Mesendoderm (in vitro differentiated cells): ENCODE measurements around the gene KLC3.
A peak's percentile ranks its signal among the peaks of the same experiment; 100 is the strongest.

Experiments
- DNase-seq: peaks from one replicate; pipeline ENCODE4 v3.0.0; 2013
- H2AK5ac ChIP-seq: 2 replicates; pipeline ENCODE4 v1.6.1; 2013; ENCODE audit warnings: low read length, inconsistent platforms
- H2BK120ac ChIP-seq: 2 replicates; pipeline ENCODE4 v1.6.1; 2013; ENCODE audit warnings: low read depth, mild to moderate bottlenecking, low read length, moderate library complexity, mixed read lengths
- H2BK15ac ChIP-seq: replicated peaks from 2 replicates; pipeline ENCODE4 v1.6.1; 2013; ENCODE audit warnings: low read depth, mild to moderate bottlenecking, moderate library complexity
- H2BK5ac ChIP-seq: 2 replicates; pipeline ENCODE4 v1.6.1; 2013; ENCODE audit warnings: low read length, inconsistent platforms
- H3K18ac ChIP-seq: 2 replicates; pipeline ENCODE4 v1.6.1; 2013; ENCODE audit warnings: mild to moderate bottlenecking, low read length, mixed read lengths
- H3K23ac ChIP-seq: one replicate; pipeline ENCODE4 v1.6.1; 2013; ENCODE audit warnings: low read length
- H3K27ac ChIP-seq: 2 replicates; pipeline ENCODE4 v1.5.1; 2013; ENCODE audit warnings: low read depth, mild to moderate bottlenecking, inconsistent platforms, low read length, moderate library complexity
- H3K27me3 ChIP-seq: 2 replicates; pipeline ENCODE4 v1.6.1; 2013; ENCODE audit warnings: low read length, control low read depth, mild to moderate bottlenecking, inconsistent platforms; ENCODE audit not compliant: insufficient read depth, poor library complexity
- H3K36me3 ChIP-seq: 2 replicates; pipeline ENCODE4 v1.6.1; 2013; ENCODE audit warnings: low read length, inconsistent platforms; ENCODE audit not compliant: control insufficient read depth, insufficient read depth
- H3K4ac ChIP-seq: one replicate; pipeline ENCODE4 v1.6.1; 2013; ENCODE audit warnings: low read depth, mild to moderate bottlenecking, low read length, moderate library complexity
- H3K4me1 ChIP-seq: 2 replicates; pipeline ENCODE4 v1.6.1; 2013; ENCODE audit warnings: low read depth, low read length, inconsistent platforms; ENCODE audit not compliant: control insufficient read depth
- H3K4me2 ChIP-seq: 2 replicates; pipeline ENCODE4 v1.6.1; 2013; ENCODE audit warnings: low read length
- H3K4me3 ChIP-seq: 2 replicates; pipeline ENCODE4 v1.5.1; 2013; ENCODE audit warnings: mild to moderate bottlenecking, low read length
- H3K56ac ChIP-seq: one replicate; pipeline ENCODE4 v1.6.1; 2013; ENCODE audit warnings: low read length
- H3K79me1 ChIP-seq: 2 replicates; pipeline ENCODE4 v1.6.1; 2013; ENCODE audit warnings: low read length, inconsistent platforms
- H3K79me2 ChIP-seq: 2 replicates; pipeline ENCODE4 v1.6.1; 2013; ENCODE audit warnings: mild to moderate bottlenecking, low read length; ENCODE audit not compliant: control insufficient read depth, insufficient read depth
- H3K9ac ChIP-seq: 2 replicates; pipeline ENCODE4 v1.6.1; 2013; ENCODE audit warnings: low read length, inconsistent platforms
- H4K5ac ChIP-seq: one replicate; pipeline ENCODE4 v1.6.1; 2013; ENCODE audit warnings: low read length
- H4K8ac ChIP-seq: one replicate; pipeline ENCODE4 v1.6.1; 2013; ENCODE audit warnings: low read depth, mild to moderate bottlenecking, control low read depth, low read length, moderate library complexity
- WGBS: extraction: QIAGEN DNeasy Blood & Tissue Kit; methylation state at CpG from one replicate; pipeline ENCODE4 v1.1.7; 2013; ENCODE audit warnings: low lambda C conversion rate, missing lambda C conversion rate; ENCODE audit not compliant: insufficient coverage; ENCODE audit errors: extremely low coverage; 5-methylcytosine and 5-hydroxymethylcytosine counted together

The KLC3 gene

DNA sequence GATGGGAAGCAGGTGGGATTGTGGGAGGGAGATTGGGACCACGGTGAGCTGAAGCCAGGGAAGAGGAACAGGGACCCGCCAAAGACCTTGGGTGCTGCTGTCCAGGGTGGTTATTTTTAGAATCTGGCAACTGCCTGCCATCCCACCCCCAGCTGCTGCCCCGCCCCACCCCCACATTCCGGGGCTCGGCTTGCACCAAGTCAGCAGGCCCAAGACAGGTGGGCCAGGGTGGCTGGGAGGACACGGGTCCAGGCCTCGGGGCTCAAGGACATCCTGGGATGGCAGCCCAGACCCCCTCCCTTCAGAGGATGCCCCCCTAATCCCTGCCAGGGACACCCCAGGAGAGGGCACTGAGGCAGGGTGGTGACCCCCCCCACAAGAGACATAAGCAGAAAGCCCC lies 18.7 kb upstream of the KLC3 start:
- peaks cover 3% of the 10 kb centered on the region for H3K4me1 ChIP-seq
- no peak overlapping the region for H3K18ac ChIP-seq
- H3K9ac ChIP-seq = no peak overlapping the region
- no peak overlapping the region for H4K8ac ChIP-seq
- H2BK15ac ChIP-seq = no peak overlapping the region
- WGBS = no CpG with 5 or more reads among the region's 7 CpGs
- H3K36me3 ChIP-seq = no peaks in the 10 kb centered on the region
- no peak overlapping the region for H3K56ac ChIP-seq
- no peak overlapping the region for H4K5ac ChIP-seq
- no peaks in the 10 kb centered on the region for H3K27me3 ChIP-seq
- H3K4me2 ChIP-seq = no peak overlapping the region
- no peaks in the 10 kb centered on the region for H3K79me2 ChIP-seq
- no peak overlapping the region for H3K23ac ChIP-seq
- no peak overlapping the region for H3K27ac ChIP-seq
- no peak overlapping the region for H2AK5ac ChIP-seq
- no peaks in the 10 kb centered on the region for H3K79me1 ChIP-seq
- no peak overlapping the region for H3K4ac ChIP-seq
- no peak for DNase-seq
- H3K4me3 ChIP-seq = no peak overlapping the region
- H2BK120ac ChIP-seq = no peak overlapping the region
- H2BK5ac ChIP-seq = no peak overlapping the region

DNA sequence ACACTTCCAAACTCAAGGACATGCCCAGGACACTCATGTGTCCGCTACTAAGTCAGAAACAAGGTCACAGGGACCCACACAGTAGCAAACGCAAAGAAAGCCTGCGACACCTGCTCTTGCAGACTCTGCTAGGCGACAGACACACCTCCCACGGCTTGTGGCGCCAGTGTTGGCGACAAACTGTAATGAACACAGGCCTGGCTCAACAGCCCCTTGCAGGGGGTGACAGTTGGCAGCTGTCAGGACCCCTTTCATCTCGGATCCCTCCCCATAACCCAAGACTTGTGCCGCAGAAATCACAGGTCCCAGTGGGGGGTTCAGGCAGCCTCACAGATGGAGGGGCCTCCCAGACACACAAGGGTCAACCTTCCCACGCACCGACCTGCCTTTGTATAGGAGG lies 18.2 kb upstream of the KLC3 start:
- no peaks in the 10 kb centered on the region for H3K79me1 ChIP-seq
- no peaks in the 10 kb centered on the region for H3K27me3 ChIP-seq
- no peak overlapping the region for H2AK5ac ChIP-seq
- WGBS = no CpG with 5 or more reads among the region's 11 CpGs
- peaks cover 3% of the 10 kb centered on the region for H3K4me1 ChIP-seq
- no peak overlapping the region for H3K23ac ChIP-seq
- H3K36me3 ChIP-seq = no peaks in the 10 kb centered on the region
- H3K4me2 ChIP-seq = no peak overlapping the region
- no peak overlapping the region for H4K5ac ChIP-seq
- no peak overlapping the region for H3K56ac ChIP-seq
- H2BK120ac ChIP-seq = no peak overlapping the region
- H3K9ac ChIP-seq = no peak overlapping the region
- no peak overlapping the region for H2BK15ac ChIP-seq
- H3K4ac ChIP-seq = no peak overlapping the region
- H3K79me2 ChIP-seq = no peaks in the 10 kb centered on the region
- no peak overlapping the region for H2BK5ac ChIP-seq
- DNase-seq = peak; percentile 78
- H3K27ac ChIP-seq = no peak overlapping the region
- no peak overlapping the region for H3K4me3 ChIP-seq
- H3K18ac ChIP-seq = no peak overlapping the region
- no peak overlapping the region for H4K8ac ChIP-seq

DNA sequence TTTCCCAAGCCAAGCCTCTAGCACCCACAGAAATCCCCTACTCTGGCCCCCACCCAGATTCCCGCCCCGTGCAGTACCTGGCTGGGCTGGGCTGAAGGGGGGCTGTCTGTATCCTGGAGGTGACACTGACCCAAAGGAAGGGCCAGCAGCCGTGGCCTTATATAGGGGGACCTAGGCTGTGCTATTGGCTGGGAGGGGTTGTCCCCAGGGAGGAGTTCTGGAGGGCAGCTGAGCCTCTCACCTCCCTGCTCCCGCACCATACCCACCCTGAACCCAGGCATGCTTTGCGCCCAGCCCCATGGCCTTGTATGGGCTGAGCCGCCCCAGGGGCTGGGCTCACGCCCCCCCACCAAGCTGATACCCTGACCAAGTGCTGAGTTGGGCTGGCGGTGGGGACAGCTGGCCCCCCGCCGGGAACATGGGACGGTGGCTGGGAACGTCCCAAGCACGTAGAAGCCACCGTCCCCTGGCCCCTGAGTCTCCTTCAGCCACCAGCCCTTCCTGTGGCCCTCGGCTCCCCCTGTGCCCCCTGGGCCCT lies 17.7 kb upstream of the KLC3 start, which contains the start of gene CKM:
Gene CKM, minus strand, starts transcription at position 132 of the 538 bp plus-strand sequence. CDS start 3,162 bp downstream, outside the sequence.
- Histone ChIP-seq H3K56ac (peak within 1 kb of the TSS; percentile 76), H2AK5ac (no peak within 1 kb of the TSS), H3K4me3 (no peak within 1 kb of the TSS), H3K9ac (peak within 1 kb of the TSS; percentile 59), H3K27me3 (no peaks in the 10 kb centered on the region), H4K5ac (no peak within 1 kb of the TSS), H4K8ac (no peak within 1 kb of the TSS), H3K4me1 (peaks cover 3% of the 10 kb centered on the region), H2BK120ac (no peak within 1 kb of the TSS), H3K79me2 (no peaks in the 10 kb centered on the region), H3K27ac (no peak within 1 kb of the TSS), H3K79me1 (no peaks in the 10 kb centered on the region), H3K18ac (no peak within 1 kb of the TSS), H3K4ac (no peak within 1 kb of the TSS), H2BK5ac (no peak within 1 kb of the TSS), H2BK15ac (no peak within 1 kb of the TSS), H3K36me3 (no peaks in the 10 kb centered on the region), H3K23ac (peak within 1 kb of the TSS; percentile 80), H3K4me2 (peak within 1 kb of the TSS; percentile 59)
- no peak for DNase-seq
- WGBS = no CpG with 5 or more reads among the region's 15 CpGs

DNA sequence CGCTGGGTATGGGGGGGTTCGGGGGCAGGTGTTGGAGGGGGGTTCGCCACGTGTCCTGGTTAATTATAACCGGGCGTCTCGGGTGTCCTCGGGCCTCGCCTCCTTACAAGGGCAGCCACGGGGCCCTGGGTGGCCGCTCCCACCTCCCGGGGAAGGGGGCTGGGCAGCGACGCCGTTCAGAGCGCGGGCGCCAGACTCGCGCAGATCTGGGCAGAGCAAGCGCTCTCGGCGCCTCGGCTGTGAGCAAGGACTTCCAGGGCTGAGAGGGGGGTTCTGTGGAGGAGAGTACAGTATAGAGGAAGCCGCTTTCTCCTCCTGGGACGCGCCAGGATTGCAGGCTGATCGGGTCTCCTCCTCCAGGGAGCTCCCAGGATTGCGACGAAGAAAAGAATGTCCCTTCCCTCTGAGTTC lies 16.9 kb upstream of the KLC3 start:
- WGBS = no CpG with 5 or more reads among the region's 30 CpGs
- peak overlapping the region; percentile 80 for H3K23ac ChIP-seq
- H3K79me1 ChIP-seq = no peaks in the 10 kb centered on the region
- H3K4me1 ChIP-seq = peaks cover 3% of the 10 kb centered on the region
- no peaks in the 10 kb centered on the region for H3K79me2 ChIP-seq
- H3K56ac ChIP-seq = peak overlapping the region; percentile 76
- H4K8ac ChIP-seq = no peak overlapping the region
- no peak overlapping the region for H2BK5ac ChIP-seq
- H3K27ac ChIP-seq = no peak overlapping the region
- H3K4me2 ChIP-seq = peak overlapping the region; percentile 59
- no peak overlapping the region for H2AK5ac ChIP-seq
- no peaks in the 10 kb centered on the region for H3K36me3 ChIP-seq
- peak; percentile 57 for DNase-seq
- no peak overlapping the region for H4K5ac ChIP-seq
- no peaks in the 10 kb centered on the region for H3K27me3 ChIP-seq
- H3K4me3 ChIP-seq = no peak overlapping the region
- H3K4ac ChIP-seq = no peak overlapping the region
- H2BK15ac ChIP-seq = no peak overlapping the region
- H3K9ac ChIP-seq = peak overlapping the region; percentile 59
- H3K18ac ChIP-seq = no peak overlapping the region
- H2BK120ac ChIP-seq = no peak overlapping the region

DNA sequence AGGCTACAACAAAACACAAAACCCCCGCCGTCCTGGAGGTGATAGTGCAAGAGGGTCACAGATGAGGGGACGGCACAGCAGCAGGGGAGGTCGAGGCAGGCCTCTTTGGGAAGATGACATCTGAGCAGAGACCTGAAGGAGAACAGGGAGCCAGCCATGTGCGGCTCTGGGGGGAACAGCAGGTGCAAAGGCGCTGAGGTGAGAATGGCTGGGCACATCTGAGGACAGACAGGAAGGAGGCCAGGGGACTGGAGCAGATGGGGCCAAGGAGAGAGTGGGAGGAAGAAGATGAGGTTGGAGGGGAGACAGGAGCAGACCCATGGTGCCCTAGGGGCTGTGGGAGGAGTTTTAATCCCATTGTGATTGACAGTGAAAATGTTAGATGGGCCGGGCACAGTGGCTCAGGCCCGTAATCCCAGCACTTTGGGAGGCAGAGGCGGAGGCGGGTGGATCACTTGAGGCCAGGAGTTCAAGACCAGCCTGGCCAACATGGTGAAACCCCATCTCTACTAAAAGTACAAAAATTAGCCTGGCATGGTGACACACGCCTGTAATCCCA lies 16.1 kb upstream of the KLC3 start:
- H3K4me2 ChIP-seq = no peak overlapping the region
- H3K4ac ChIP-seq = no peak overlapping the region
- no peaks in the 10 kb centered on the region for H3K79me1 ChIP-seq
- no peak overlapping the region for H3K18ac ChIP-seq
- no peak overlapping the region for H2BK5ac ChIP-seq
- H3K27ac ChIP-seq = no peak overlapping the region
- peaks cover 3% of the 10 kb centered on the region for H3K4me1 ChIP-seq
- no peak overlapping the region for H3K23ac ChIP-seq
- no peaks in the 10 kb centered on the region for H3K79me2 ChIP-seq
- no peak overlapping the region for H2BK15ac ChIP-seq
- no peaks in the 10 kb centered on the region for H3K36me3 ChIP-seq
- no peak overlapping the region for H2BK120ac ChIP-seq
- H4K5ac ChIP-seq = no peak overlapping the region
- H3K27me3 ChIP-seq = no peaks in the 10 kb centered on the region
- WGBS = no CpG with 5 or more reads among the region's 11 CpGs
- no peak overlapping the region for H3K9ac ChIP-seq
- no peak overlapping the region for H2AK5ac ChIP-seq
- H3K4me3 ChIP-seq = no peak overlapping the region
- H4K8ac ChIP-seq = no peak overlapping the region
- peak overlapping the region; percentile 76 for H3K56ac ChIP-seq
- no peak for DNase-seq
